ENCODE results near the gene KCNH3. TPM values are rescaled to one million over a fixed set of nuclear protein-coding genes. Genes with fewer than 3 reads are reported as not detected.

KCNH3 gene
- total and polyA plus RNA-seq, 4 donors: 0.07 to 0.24 (median 0.19) TPM; not detected in 1

- Histone ChIP-seq H3K4me1 (ENCODE audit: control insufficient read depth in 4 of 4, insufficient read depth in 4 of 4, low read length in 3 of 4) (peaks cover 7 to 48% (median 30%) of the 10 kb centered on the region in 4 donors), H3K27me3 (ENCODE audit: control insufficient read depth in 4 of 4, insufficient read depth in 4 of 4, low read length in 3 of 4) (peaks cover 0 to 5% (median 0%) of the 10 kb centered on the region in 4 donors), H3K9me3 (ENCODE audit: control insufficient read depth in 4 of 4, low read length in 3 of 4) (no peaks in the 10 kb centered on the region), H3K27ac (ENCODE audit: low read depth in 1 of 2, low read length in 2 of 2) (no peak overlapping the region), H3K9ac (ENCODE audit: low read depth in 1 of 2, low read length in 2 of 2) (no peak overlapping the region), H3K4me3 (ENCODE audit: low read depth in 1 of 3, low read length in 3 of 3) (no peak overlapping the region), H3K36me3 (ENCODE audit: control insufficient read depth in 4 of 4, insufficient read depth in 3 of 4, low read depth in 1 of 4, low read length in 3 of 4) (peaks cover 4 to 9% (median 7%) of the 10 kb centered on the region in 4 donors)
- TF ChIP-seq HNF4G (IDR thresholded peaks at IDR 0.05) (no peak), RAD21 (IDR thresholded peaks at IDR 0.05) (peak; percentile 61 to 65), GABPA (IDR thresholded peaks at IDR 0.05 in 1 of 2, conservative IDR thresholded peaks at IDR 0.05 in 1 of 2) (no peak), CTCF (IDR thresholded peaks at IDR 0.05; ENCODE audit: low read depth, low read length, missing input control) (peak; percentile 33), REST (IDR thresholded peaks at IDR 0.05) (no peak)
- WGBS: 71% methylated on average over 2 of the region's 2 CpGs
- DNase-seq (ENCODE audit: low spot score): no peak
Measured at GRCh38 chr12:49553512-49554088, 14.8 kb downstream of the KCNH3 start.

- H3K27me3 ChIP-seq (ENCODE audit: control insufficient read depth in 4 of 4, insufficient read depth in 4 of 4, low read length in 3 of 4): peaks cover 0 to under 1% (median 0%) of the 10 kb centered on the region in 4 donors
- H3K36me3 ChIP-seq (ENCODE audit: control insufficient read depth in 4 of 4, insufficient read depth in 3 of 4, low read depth in 1 of 4, low read length in 3 of 4): peaks cover 8 to 15% (median 11%) of the 10 kb centered on the region in 4 donors
- H3K27ac ChIP-seq (ENCODE audit: low read depth in 1 of 2, low read length in 2 of 2): no peak overlapping the region
- DNase-seq (ENCODE audit: low spot score): no peak
- H3K4me3 ChIP-seq (ENCODE audit: low read depth in 1 of 3, low read length in 3 of 3): no peak overlapping the region
- no peak overlapping the region for H3K9ac ChIP-seq (ENCODE audit: low read depth in 1 of 2, low read length in 2 of 2)
- TF ChIP-seq, protein P1, sequence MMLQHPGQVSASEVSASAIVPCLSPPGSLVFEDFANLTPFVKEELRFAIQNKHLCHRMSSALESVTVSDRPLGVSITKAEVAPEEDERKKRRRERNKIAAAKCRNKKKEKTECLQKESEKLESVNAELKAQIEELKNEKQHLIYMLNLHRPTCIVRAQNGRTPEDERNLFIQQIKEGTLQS (IDR thresholded peaks at IDR 0.05): no peak
- TF ChIP-seq HNF4A (conservative IDR thresholded peaks at IDR 0.05) (no peak), MAX (IDR thresholded peaks at IDR 0.05) (no peak), FOXA1 (IDR thresholded peaks at IDR 0.05) (no peak), CTCF (IDR thresholded peaks at IDR 0.05; ENCODE audit: low read depth, low read length, missing input control) (no peak), HNF4G (IDR thresholded peaks at IDR 0.05) (no peak), TAF1 (conservative IDR thresholded peaks at IDR 0.05) (no peak), REST (IDR thresholded peaks at IDR 0.05) (no peak), EGR1 (IDR thresholded peaks at IDR 0.05; ENCODE audit: low read depth in 2 of 2) (no peak), GABPA (IDR thresholded peaks at IDR 0.05 in 1 of 2, conservative IDR thresholded peaks at IDR 0.05 in 1 of 2) (no peak), ZBTB33 (IDR thresholded peaks at IDR 0.05) (no peak), NR2F2 (IDR thresholded peaks at IDR 0.05) (no peak), RXRA (IDR thresholded peaks at IDR 0.05) (no peak), SP1 (IDR thresholded peaks at IDR 0.05) (no peak)
- WGBS: 81% methylated on average over 15 of the region's 15 CpGs
- peaks cover 5 to 43% (median 26%) of the 10 kb centered on the region in 4 donors for H3K4me1 ChIP-seq (ENCODE audit: control insufficient read depth in 4 of 4, insufficient read depth in 4 of 4, low read length in 3 of 4)
- no peaks in the 10 kb centered on the region for H3K9me3 ChIP-seq (ENCODE audit: control insufficient read depth in 4 of 4, low read length in 3 of 4)
Measured at GRCh38 chr12:49554266-49554665, 15.4 kb downstream of the KCNH3 start.
